Activated naive CD4-positive, alpha-beta T cell treated with anti-CD3 and anti-CD28 coated beads for 36 hours (primary cell): ENCODE results near the gene MAP3K3. TPM values are rescaled to one million over a fixed set of nuclear protein-coding genes. Genes with fewer than 3 reads are reported as not detected.
A peak's percentile ranks its signal among the peaks of the same experiment; 100 is the strongest.

Source experiments
- CTCF ChIA-PET: fragments of 350-600 bp; sonication (Branson Sonifier 250); formaldehyde crosslinking; loops from one replicate; lab custom pipeline; 2021; ENCODE audit warnings: antibody characterized with exemption; lab: Charles Lee
- DNase-seq: peaks from one replicate; pipeline ENCODE4 v3.0.0-alpha.2; 2020
- H3K27ac Mint-ChIP-seq: one replicate; pipeline ENCODE4 v1.8.0; 2021; ENCODE audit warnings: mild to moderate bottlenecking, mixed read lengths
- H3K27me3 Mint-ChIP-seq: one replicate; pipeline ENCODE4 v1.8.0; 2021; ENCODE audit warnings: low read depth, mixed read lengths
- H3K36me3 Mint-ChIP-seq: one replicate; pipeline ENCODE4 v1.8.0; 2021; ENCODE audit warnings: low read depth, mixed read lengths
- H3K4me1 Mint-ChIP-seq: one replicate; pipeline ENCODE4 v1.8.0; 2021; ENCODE audit warnings: low read depth, mixed read lengths
- H3K4me3 Mint-ChIP-seq: one replicate; pipeline ENCODE4 v1.8.0; 2021; ENCODE audit warnings: mild to moderate bottlenecking, moderate library complexity, mixed read lengths
- H3K9me3 Mint-ChIP-seq: one replicate; pipeline ENCODE4 v1.8.0; 2021; ENCODE audit warnings: mixed read lengths
- intact Hi-C: fragments of 100-400 bp; cut with micrococcal nuclease; formaldehyde crosslinking; loops from one replicate; pipeline ENCODE4 v1.15.1; 2023
- total RNA-seq, 2 experiments: library from RNA; stranded (reverse); gene quantifications; one replicate each; pipeline ENCODE4 v1.2.3, GENCODE V29; 2021

Gene MAP3K3
- 10 to 100 TPM; 28.8 to 29.6 TPM for total RNA-seq

- Mint-ChIP-seq H3K4me3 (peak within 1 kb of the TSS; percentile 97), H3K9me3 (no peaks in the 10 kb centered on the region), H3K36me3 (peaks cover 1% of the 10 kb centered on the region), H3K27ac (peak within 1 kb of the TSS; percentile 82), H3K4me1 (peaks cover 35% of the 10 kb centered on the region), H3K27me3 (no peaks in the 10 kb centered on the region)
- DNase-seq: peak; percentile 99
- CTCF ChIA-PET: interaction anchor here (0.7 to 2.7 kb wide), 9 partner anchors 10 to 196 kb away, joined by 3 to 11 read pairs (median 4); no protein-coding TSS in a partner anchor
- intact Hi-C loops: loop anchor here (1.0 to 5.0 kb wide), 9 partner anchors 22 to 969 kb away; partner anchors contain the start of genes CCDC47, CEP95, DCAF7 and DDX5
Observed at GRCh38 chr17:63621684-63622573, at the start of gene MAP3K3. Gene MAP3K3 (plus strand): TSS chr17:63622417. CDS start chr17:63622760, 343 bp downstream.

GRCh38 chr17:63573634-63574033 lies 48.6 kb upstream of the MAP3K3 start:
- intact Hi-C loops: no loop called here
- no peak overlapping the region for H3K27ac Mint-ChIP-seq

GRCh38 chr17:63578027-63578768 lies 44.0 kb upstream of the MAP3K3 start:
- DNase-seq: no peak
- CTCF ChIA-PET: interaction anchor here (0.6 kb wide), 1 partner anchor 29 kb away, joined by 4 read pairs; no protein-coding TSS in a partner anchor
- intact Hi-C loops: no loop called here
- Mint-ChIP-seq H3K9me3 (no peaks in the 10 kb centered on the region), H3K27me3 (no peaks in the 10 kb centered on the region), H3K4me1 (peaks cover 7% of the 10 kb centered on the region), H3K4me3 (no peak overlapping the region), H3K36me3 (peaks cover 19% of the 10 kb centered on the region), H3K27ac (no peak overlapping the region)

More at GRCh38 chr17:63573634-63574033, 48.6 kb upstream of the MAP3K3 start:
- DNase-seq: no peak
- no peaks in the 10 kb centered on the region for H3K9me3 Mint-ChIP-seq
- no peak overlapping the region for H3K4me3 Mint-ChIP-seq
- peaks cover 10% of the 10 kb centered on the region for H3K36me3 Mint-ChIP-seq
- no peaks in the 10 kb centered on the region for H3K27me3 Mint-ChIP-seq
- CTCF ChIA-PET: interaction anchor here (1.2 kb wide), 1 partner anchor 35 kb away, joined by 3 read pairs; no protein-coding TSS in a partner anchor
- H3K4me1 Mint-ChIP-seq: peaks cover 22% of the 10 kb centered on the region

- H3K27ac Mint-ChIP-seq: peak overlapping the region; percentile 52
- H3K27me3 Mint-ChIP-seq: no peaks in the 10 kb centered on the region
- no peak overlapping the region for H3K4me3 Mint-ChIP-seq
- CTCF ChIA-PET: interaction anchor here (0.6 kb wide), 1 partner anchor 30 kb away, joined by 4 read pairs; no protein-coding TSS in a partner anchor
- no peaks in the 10 kb centered on the region for H3K9me3 Mint-ChIP-seq
- H3K4me1 Mint-ChIP-seq: peaks cover 7% of the 10 kb centered on the region
- peaks cover 20% of the 10 kb centered on the region for H3K36me3 Mint-ChIP-seq
- no peak for DNase-seq
- intact Hi-C loops: no loop called here
Observed at GRCh38 chr17:63578769-63579111, 43.5 kb upstream of the MAP3K3 start.

GRCh38 chr17:63579633-63580032 lies 42.6 kb upstream of the MAP3K3 start:
- no peak for DNase-seq
- H3K27ac Mint-ChIP-seq: no peak overlapping the region
- H3K36me3 Mint-ChIP-seq: peaks cover 21% of the 10 kb centered on the region
- CTCF ChIA-PET: interaction anchor here (1.2 kb wide), 1 partner anchor 101 kb away, joined by 3 read pairs; no protein-coding TSS in a partner anchor
- intact Hi-C loops: no loop called here
- H3K4me3 Mint-ChIP-seq: no peak overlapping the region
- H3K27me3 Mint-ChIP-seq: no peaks in the 10 kb centered on the region
- peaks cover 5% of the 10 kb centered on the region for H3K4me1 Mint-ChIP-seq
- no peaks in the 10 kb centered on the region for H3K9me3 Mint-ChIP-seq

- Mint-ChIP-seq H3K27ac (no peak overlapping the region), H3K27me3 (no peaks in the 10 kb centered on the region), H3K4me1 (peaks cover 14% of the 10 kb centered on the region), H3K9me3 (no peaks in the 10 kb centered on the region), H3K4me3 (no peak overlapping the region), H3K36me3 (peaks cover 36% of the 10 kb centered on the region)
- intact Hi-C loops: no loop called here
- DNase-seq: no peak
- CTCF ChIA-PET: interaction anchor here (0.6 kb wide), 1 partner anchor 238 kb away, joined by 3 read pairs; no protein-coding TSS in a partner anchor
Observed at GRCh38 chr17:63587770-63588169, 34.4 kb upstream of the MAP3K3 start.

GRCh38 chr17:63588797-63589196 lies 33.4 kb upstream of the MAP3K3 start:
- no peaks in the 10 kb centered on the region for H3K27me3 Mint-ChIP-seq
- H3K9me3 Mint-ChIP-seq: no peaks in the 10 kb centered on the region
- H3K4me3 Mint-ChIP-seq: no peak overlapping the region
- no peak overlapping the region for H3K27ac Mint-ChIP-seq
- no peak for DNase-seq
- CTCF ChIA-PET: no interaction called here
- H3K4me1 Mint-ChIP-seq: peaks cover 12% of the 10 kb centered on the region
- intact Hi-C loops: no loop called here
- H3K36me3 Mint-ChIP-seq: peaks cover 29% of the 10 kb centered on the region

GRCh38 chr17:63589646-63590045 lies 32.6 kb upstream of the MAP3K3 start:
- Mint-ChIP-seq H3K9me3 (no peaks in the 10 kb centered on the region), H3K4me1 (peaks cover 11% of the 10 kb centered on the region), H3K27me3 (no peaks in the 10 kb centered on the region), H3K4me3 (no peak overlapping the region), H3K27ac (no peak overlapping the region), H3K36me3 (peaks cover 25% of the 10 kb centered on the region)
- intact Hi-C loops: no loop called here
- CTCF ChIA-PET: no interaction called here
- no peak for DNase-seq

- Mint-ChIP-seq H3K9me3 (no peaks in the 10 kb centered on the region), H3K36me3 (peaks cover 17% of the 10 kb centered on the region), H3K27ac (peak overlapping the region; percentile 57), H3K4me1 (peaks cover 6% of the 10 kb centered on the region), H3K27me3 (no peaks in the 10 kb centered on the region), H3K4me3 (no peak overlapping the region)
- intact Hi-C loops: no loop called here
- DNase-seq: no peak
- CTCF ChIA-PET: interaction anchor here (0.8 to 1.8 kb wide), 3 partner anchors 19 to 29 kb away, joined by 3 to 6 read pairs (median 3); partner anchors contain the start of gene MAP3K3
Observed at GRCh38 chr17:63592797-63593196, 29.4 kb upstream of the MAP3K3 start.

GRCh38 chr17:63595132-63595531 lies 27.1 kb upstream of the MAP3K3 start:
- CTCF ChIA-PET: no interaction called here

GRCh38 chr17:63596856-63597586 lies 25.2 kb upstream of the MAP3K3 start:
- Mint-ChIP-seq H3K27me3 (no peaks in the 10 kb centered on the region), H3K27ac (peak overlapping the region; percentile 54), H3K9me3 (no peaks in the 10 kb centered on the region), H3K4me1 (peaks cover 24% of the 10 kb centered on the region), H3K36me3 (no peaks in the 10 kb centered on the region), H3K4me3 (no peak overlapping the region)
- DNase-seq: no peak
- intact Hi-C loops: no loop called here
- CTCF ChIA-PET: interaction anchor here (1.0 kb wide), 1 partner anchor 15 kb away, joined by 3 read pairs; no protein-coding TSS in a partner anchor

More at GRCh38 chr17:63595132-63595531, 27.1 kb upstream of the MAP3K3 start:
- no peak for DNase-seq
- Mint-ChIP-seq H3K4me3 (no peak overlapping the region), H3K27ac (no peak overlapping the region), H3K9me3 (no peaks in the 10 kb centered on the region), H3K27me3 (no peaks in the 10 kb centered on the region), H3K36me3 (peaks cover 9% of the 10 kb centered on the region), H3K4me1 (peaks cover 13% of the 10 kb centered on the region)
- intact Hi-C loops: no loop called here
